ENCODE measurements around the gene ZSWIM8.
A peak's percentile ranks its signal among the peaks of the same experiment; 100 is the strongest.

Gene ZSWIM8

GRCh38 chr10:73840403-73841060 lies 55.1 kb downstream of the ZSWIM8 start:
- H3K9me3 ChIP-seq (ENCODE audit: control insufficient read depth, low read length), result no peaks in the 10 kb centered on the region
- H3K4me1 ChIP-seq (ENCODE audit: control insufficient read depth, insufficient read depth, low read length, poor library complexity, severe bottlenecking), result no peaks in the 10 kb centered on the region
- H3K4me3 ChIP-seq (ENCODE audit: insufficient read depth, low read depth, low read length, poor library complexity, severe bottlenecking), result no peak overlapping the region
- peaks cover 92% of the 10 kb centered on the region for H3K36me3 ChIP-seq (ENCODE audit: control insufficient read depth, insufficient read depth, low read length)
- H3K27ac ChIP-seq (ENCODE audit: insufficient read depth, low read length, poor library complexity, severe bottlenecking), result no peak overlapping the region
- H3K27me3 ChIP-seq (replicated peaks; ENCODE audit: control insufficient read depth, insufficient read depth, low read length, poor library complexity, severe bottlenecking), result no peaks in the 10 kb centered on the region
- no peak for DNase-seq

GRCh38 chr10:73841061-73841421 lies 55.6 kb downstream of the ZSWIM8 start:
- no peaks in the 10 kb centered on the region for H3K4me1 ChIP-seq (ENCODE audit: control insufficient read depth, insufficient read depth, low read length, poor library complexity, severe bottlenecking)
- no peak for DNase-seq
- H3K36me3 ChIP-seq (ENCODE audit: control insufficient read depth, insufficient read depth, low read length), result peaks cover 90% of the 10 kb centered on the region
- no peaks in the 10 kb centered on the region for H3K9me3 ChIP-seq (ENCODE audit: control insufficient read depth, low read length)
- H3K4me3 ChIP-seq (ENCODE audit: insufficient read depth, low read depth, low read length, poor library complexity, severe bottlenecking), result no peak overlapping the region
- H3K27ac ChIP-seq (ENCODE audit: insufficient read depth, low read length, poor library complexity, severe bottlenecking), result no peak overlapping the region
- H3K27me3 ChIP-seq (replicated peaks; ENCODE audit: control insufficient read depth, insufficient read depth, low read length, poor library complexity, severe bottlenecking), result no peaks in the 10 kb centered on the region

DNA sequence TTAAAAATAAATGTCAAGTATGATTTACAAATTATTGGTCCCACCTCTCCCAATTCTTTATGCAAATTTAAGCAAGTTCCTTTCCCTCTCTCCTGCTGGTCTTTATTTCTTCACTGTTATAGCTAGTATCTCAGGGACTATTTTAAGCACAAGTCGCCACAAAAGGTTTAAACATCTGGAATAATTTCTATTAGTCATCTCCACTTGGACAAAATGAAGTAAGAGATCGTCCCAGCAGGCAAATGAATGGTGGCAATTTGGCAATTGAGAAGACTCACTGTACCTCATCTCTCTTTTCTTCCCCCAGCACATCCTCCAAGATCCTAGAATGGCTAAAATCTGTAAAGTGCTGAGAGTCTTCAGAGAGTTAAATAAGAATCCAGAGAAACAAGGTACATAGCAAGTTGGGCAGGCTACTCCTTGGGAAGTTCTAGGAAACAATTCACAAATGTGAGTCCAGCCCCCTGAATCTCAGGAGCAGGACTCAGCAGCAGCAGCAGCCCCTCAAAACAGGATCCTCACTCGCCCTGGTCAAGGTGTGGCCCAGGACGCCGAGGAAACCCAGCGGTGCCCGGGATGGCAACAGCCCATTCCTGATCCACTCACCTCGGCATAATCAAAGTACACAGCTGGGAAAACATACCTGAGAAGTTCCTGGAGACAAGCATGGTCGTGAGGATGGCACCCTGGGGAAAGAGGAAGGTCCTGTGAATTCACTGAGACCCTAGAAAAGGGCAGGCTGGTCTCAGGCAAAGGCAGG lies 56.3 kb downstream of the ZSWIM8 start:
- no peak for DNase-seq
- peaks cover 91% of the 10 kb centered on the region for H3K36me3 ChIP-seq (ENCODE audit: control insufficient read depth, insufficient read depth, low read length)

DNA sequence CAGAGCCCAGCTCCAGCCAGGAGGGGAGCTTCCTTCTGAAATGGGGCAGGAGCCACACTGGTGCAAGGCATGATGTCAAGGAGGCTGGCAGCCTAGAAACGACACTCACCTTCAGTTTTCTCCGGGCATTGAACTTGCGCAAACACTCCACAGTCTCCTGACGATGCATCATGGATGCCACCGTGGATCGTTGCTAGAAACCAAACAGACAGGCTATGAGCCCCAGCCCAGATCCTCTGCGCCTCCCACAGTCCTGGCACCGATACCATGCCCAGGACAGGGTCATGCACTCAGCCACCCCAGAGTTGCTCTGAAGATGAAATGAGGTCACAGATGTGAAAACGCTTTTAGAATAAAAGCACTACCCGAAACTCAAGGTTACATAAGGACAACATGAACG lies 56.9 kb downstream of the ZSWIM8 start:
- H3K27me3 ChIP-seq (replicated peaks; ENCODE audit: control insufficient read depth, insufficient read depth, low read length, poor library complexity, severe bottlenecking), result no peaks in the 10 kb centered on the region
- no peaks in the 10 kb centered on the region for H3K9me3 ChIP-seq (ENCODE audit: control insufficient read depth, low read length)
- H3K4me1 ChIP-seq (ENCODE audit: control insufficient read depth, insufficient read depth, low read length, poor library complexity, severe bottlenecking), result no peaks in the 10 kb centered on the region
- H3K27ac ChIP-seq (ENCODE audit: insufficient read depth, low read length, poor library complexity, severe bottlenecking), result no peak overlapping the region
- no peak for DNase-seq
- H3K4me3 ChIP-seq (ENCODE audit: insufficient read depth, low read depth, low read length, poor library complexity, severe bottlenecking), result no peak overlapping the region
- H3K36me3 ChIP-seq (ENCODE audit: control insufficient read depth, insufficient read depth, low read length), result peaks cover 91% of the 10 kb centered on the region

More for the DNA sequence above, 56.3 kb downstream of the ZSWIM8 start:
- Histone ChIP-seq H3K27ac (ENCODE audit: insufficient read depth, low read length, poor library complexity, severe bottlenecking) (no peak overlapping the region), H3K4me3 (ENCODE audit: insufficient read depth, low read depth, low read length, poor library complexity, severe bottlenecking) (no peak overlapping the region), H3K9me3 (ENCODE audit: control insufficient read depth, low read length) (no peaks in the 10 kb centered on the region), H3K27me3 (replicated peaks; ENCODE audit: control insufficient read depth, insufficient read depth, low read length, poor library complexity, severe bottlenecking) (no peaks in the 10 kb centered on the region), H3K4me1 (ENCODE audit: control insufficient read depth, insufficient read depth, low read length, poor library complexity, severe bottlenecking) (no peaks in the 10 kb centered on the region)

DNA sequence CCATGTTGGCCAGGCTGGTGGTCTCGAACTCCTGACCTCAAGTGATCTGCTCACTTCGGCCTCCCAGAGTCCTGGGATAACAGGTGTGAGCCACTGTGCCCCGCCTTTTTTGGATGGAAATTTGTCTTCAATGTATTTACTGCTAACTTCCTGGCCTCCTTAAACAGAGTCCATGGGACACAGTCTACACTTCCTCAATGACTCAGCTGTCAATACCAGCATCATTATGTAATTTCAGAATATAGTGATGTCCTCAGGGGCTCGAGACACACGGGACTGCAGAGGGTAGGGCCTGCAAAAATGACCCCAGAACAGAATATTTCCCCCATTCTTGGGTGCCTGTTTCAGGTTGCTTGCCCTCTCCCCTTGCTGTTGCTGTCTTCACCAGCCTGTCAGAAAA lies 57.9 kb downstream of the ZSWIM8 start:
- H3K4me3 ChIP-seq (ENCODE audit: insufficient read depth, low read depth, low read length, poor library complexity, severe bottlenecking), result no peak overlapping the region
- H3K4me1 ChIP-seq (ENCODE audit: control insufficient read depth, insufficient read depth, low read length, poor library complexity, severe bottlenecking), result no peaks in the 10 kb centered on the region
- H3K9me3 ChIP-seq (ENCODE audit: control insufficient read depth, low read length), result no peaks in the 10 kb centered on the region
- no peaks in the 10 kb centered on the region for H3K27me3 ChIP-seq (replicated peaks; ENCODE audit: control insufficient read depth, insufficient read depth, low read length, poor library complexity, severe bottlenecking)
- peaks cover 92% of the 10 kb centered on the region for H3K36me3 ChIP-seq (ENCODE audit: control insufficient read depth, insufficient read depth, low read length)
- no peak for DNase-seq
- H3K27ac ChIP-seq (ENCODE audit: insufficient read depth, low read length, poor library complexity, severe bottlenecking), result no peak overlapping the region

GRCh38 chr10:73847031-73847430 lies 61.6 kb downstream of the ZSWIM8 start:
- H3K4me3 ChIP-seq (ENCODE audit: insufficient read depth, low read depth, low read length, poor library complexity, severe bottlenecking), result no peak overlapping the region
- peaks cover 9% of the 10 kb centered on the region for H3K4me1 ChIP-seq (ENCODE audit: control insufficient read depth, insufficient read depth, low read length, poor library complexity, severe bottlenecking)
- H3K36me3 ChIP-seq (ENCODE audit: control insufficient read depth, insufficient read depth, low read length), result peaks cover 78% of the 10 kb centered on the region
- no peak for DNase-seq
- no peak overlapping the region for H3K27ac ChIP-seq (ENCODE audit: insufficient read depth, low read length, poor library complexity, severe bottlenecking)
- H3K27me3 ChIP-seq (replicated peaks; ENCODE audit: control insufficient read depth, insufficient read depth, low read length, poor library complexity, severe bottlenecking), result no peaks in the 10 kb centered on the region
- H3K9me3 ChIP-seq (ENCODE audit: control insufficient read depth, low read length), result no peaks in the 10 kb centered on the region

- H3K4me3 ChIP-seq (ENCODE audit: insufficient read depth, low read depth, low read length, poor library complexity, severe bottlenecking), result no peak overlapping the region
- H3K4me1 ChIP-seq (ENCODE audit: control insufficient read depth, insufficient read depth, low read length, poor library complexity, severe bottlenecking), result peaks cover 9% of the 10 kb centered on the region
- H3K36me3 ChIP-seq (ENCODE audit: control insufficient read depth, insufficient read depth, low read length), result peaks cover 79% of the 10 kb centered on the region
- no peaks in the 10 kb centered on the region for H3K9me3 ChIP-seq (ENCODE audit: control insufficient read depth, low read length)
- H3K27ac ChIP-seq (ENCODE audit: insufficient read depth, low read length, poor library complexity, severe bottlenecking), result peak overlapping the region; percentile 52
- peak; percentile 77 to 85 (median 84) for DNase-seq
- no peaks in the 10 kb centered on the region for H3K27me3 ChIP-seq (replicated peaks; ENCODE audit: control insufficient read depth, insufficient read depth, low read length, poor library complexity, severe bottlenecking)
Observed at GRCh38 chr10:73848821-73849489, 63.5 kb downstream of the ZSWIM8 start.

DNA sequence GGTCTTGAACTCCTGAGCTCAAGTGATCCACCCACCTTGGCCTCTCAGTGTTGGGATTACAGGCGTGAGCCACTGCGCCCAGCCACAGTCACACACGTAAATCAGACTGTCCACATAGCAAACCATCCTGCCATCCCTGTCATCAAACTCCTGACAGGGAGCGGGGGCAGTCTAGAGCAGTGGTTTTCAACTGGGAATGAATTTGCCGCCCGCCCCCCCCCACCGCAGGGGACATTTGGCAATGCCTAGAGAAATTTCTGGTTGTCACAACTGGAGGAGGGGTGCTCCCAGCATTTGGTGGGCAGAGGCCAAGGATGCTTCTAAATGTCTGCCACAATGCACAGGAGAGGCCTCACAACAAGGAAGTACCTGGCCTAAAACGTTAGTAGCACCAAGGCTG lies 64.8 kb downstream of the ZSWIM8 start:
- Histone ChIP-seq H3K36me3 (ENCODE audit: control insufficient read depth, insufficient read depth, low read length) (peaks cover 74% of the 10 kb centered on the region), H3K27ac (ENCODE audit: insufficient read depth, low read length, poor library complexity, severe bottlenecking) (no peak overlapping the region), H3K4me1 (ENCODE audit: control insufficient read depth, insufficient read depth, low read length, poor library complexity, severe bottlenecking) (peaks cover 9% of the 10 kb centered on the region), H3K4me3 (ENCODE audit: insufficient read depth, low read depth, low read length, poor library complexity, severe bottlenecking) (no peak overlapping the region), H3K9me3 (ENCODE audit: control insufficient read depth, low read length) (no peaks in the 10 kb centered on the region), H3K27me3 (replicated peaks; ENCODE audit: control insufficient read depth, insufficient read depth, low read length, poor library complexity, severe bottlenecking) (no peaks in the 10 kb centered on the region)
- no peak for DNase-seq

- Histone ChIP-seq H3K9me3 (ENCODE audit: control insufficient read depth, low read length) (no peaks in the 10 kb centered on the region), H3K36me3 (ENCODE audit: control insufficient read depth, insufficient read depth, low read length) (peaks cover 77% of the 10 kb centered on the region), H3K27ac (ENCODE audit: insufficient read depth, low read length, poor library complexity, severe bottlenecking) (no peak overlapping the region), H3K27me3 (replicated peaks; ENCODE audit: control insufficient read depth, insufficient read depth, low read length, poor library complexity, severe bottlenecking) (no peaks in the 10 kb centered on the region), H3K4me3 (ENCODE audit: insufficient read depth, low read depth, low read length, poor library complexity, severe bottlenecking) (no peak overlapping the region), H3K4me1 (ENCODE audit: control insufficient read depth, insufficient read depth, low read length, poor library complexity, severe bottlenecking) (peaks cover 9% of the 10 kb centered on the region)
- no peak for DNase-seq
Observed at GRCh38 chr10:73850863-73851461, 65.6 kb downstream of the ZSWIM8 start.

Data from effector memory CD4-positive, alpha-beta T cell (primary cell).